ENCODE results near the gene JAK1. TPM values are rescaled to one million over a fixed set of nuclear protein-coding genes. Genes with fewer than 3 reads are reported as not detected.
A peak's percentile ranks its signal among the peaks of the same experiment; 100 is the strongest.

JAK1 gene
- total RNA-seq, 1 experiment from 2014 or later: 138 TPM

- Histone ChIP-seq H3K27me3 (ENCODE audit: control insufficient read depth, insufficient read depth, low read length) (no peaks in the 10 kb centered on the region), H3K4me3 (ENCODE audit: low read depth in 2 of 2, low read length in 2 of 2) (no peak overlapping the region), H3K27ac (ENCODE audit: low read length) (no peak overlapping the region), H3K4me1 (ENCODE audit: control insufficient read depth, insufficient read depth, low read length) (no peaks in the 10 kb centered on the region), H3K36me3 (ENCODE audit: control insufficient read depth, insufficient read depth, low read length) (no peaks in the 10 kb centered on the region; the same call in 1 of the 2 replicates), H3K9me3 (ENCODE audit: control insufficient read depth, insufficient read depth, low read depth, low read length) (no peaks in the 10 kb centered on the region)
- DNase-seq (ENCODE audit: low read depth, low spot score) (no peak), ATAC-seq (no peak)
- intact Hi-C loops (cut with micrococcal nuclease; ENCODE audit: unreplicated experiment) (no loop called here), in situ Hi-C loops (cut with HindIII; ENCODE audit: low pct_unique_long_range_greater_than_20kb, low sequenced_read_pairs) (no loop called here)
- ChIA-PET POLR2A (interaction anchor here (0.6 kb wide), 1 partner anchor 381 kb away, joined by 3 read pairs; no protein-coding TSS in a partner anchor), CTCF (no interaction called here)
- BruUV-seq (replicated peaks): TSS peak; percentile 8
- TF ChIP-seq POLR2AphosphoS5 (IDR thresholded peaks at IDR 0.05; ENCODE audit: low read depth, low read length) (no peak), TCF7L2 (IDR thresholded peaks at IDR 0.05; ENCODE audit: low read depth, low read length) (no peak), REST (IDR thresholded peaks at IDR 0.05; ENCODE audit: insufficient read depth in 1 of 2, low read depth in 2 of 2, low read length in 1 of 2) (no peak), CTCF (IDR thresholded peaks at IDR 0.05) (no peak), SIN3A (IDR thresholded peaks at IDR 0.05; ENCODE audit: borderline replicate concordance, insufficient read depth, low read depth, low read length) (no peak)
Measured at GRCh38 chr1:64848803-64849202, 117.5 kb downstream of the JAK1 start.

GRCh38 chr1:64848136-64848535, 118.2 kb downstream of the JAK1 start:
- Histone ChIP-seq H3K4me1 (ENCODE audit: control insufficient read depth, insufficient read depth, low read length) (no peaks in the 10 kb centered on the region), H3K4me3 (ENCODE audit: low read depth in 2 of 2, low read length in 2 of 2) (no peak overlapping the region), H3K9me3 (ENCODE audit: control insufficient read depth, insufficient read depth, low read depth, low read length) (no peaks in the 10 kb centered on the region), H3K27me3 (ENCODE audit: control insufficient read depth, insufficient read depth, low read length) (no peaks in the 10 kb centered on the region), H3K27ac (ENCODE audit: low read length) (no peak overlapping the region), H3K36me3 (ENCODE audit: control insufficient read depth, insufficient read depth, low read length) (peaks cover 2% of the 10 kb centered on the region; the same call in 1 of the 2 replicates)
- no peak for ATAC-seq
- ChIA-PET POLR2A (no interaction called here), CTCF (no interaction called here)
- in situ Hi-C loops (cut with HindIII; ENCODE audit: low pct_unique_long_range_greater_than_20kb, low sequenced_read_pairs): no loop called here
- TF ChIP-seq CTCF (IDR thresholded peaks at IDR 0.05): no peak
- TF ChIP-seq POLR2AphosphoS5 (IDR thresholded peaks at IDR 0.05; ENCODE audit: low read depth, low read length): no peak
- TF ChIP-seq REST (IDR thresholded peaks at IDR 0.05; ENCODE audit: insufficient read depth in 1 of 2, low read depth in 2 of 2, low read length in 1 of 2): no peak
- TF ChIP-seq TCF7L2 (IDR thresholded peaks at IDR 0.05; ENCODE audit: low read depth, low read length): no peak
- no peak for TF ChIP-seq SIN3A (IDR thresholded peaks at IDR 0.05; ENCODE audit: borderline replicate concordance, insufficient read depth, low read depth, low read length)
- intact Hi-C loops (cut with micrococcal nuclease; ENCODE audit: unreplicated experiment): no loop called here
- DNase-seq (ENCODE audit: low read depth, low spot score): no peak
- no TSS peak for BruUV-seq (replicated peaks)

Data from Panc1 (cell line).